Loucy (cell line): ENCODE data around the gene PKM.

ENCODE experiments used
- EZH2phosphoT487 ChIP-seq: fragments of 200-600 bp; IDR thresholded peaks from 2 replicates; pipeline ENCODE4 v1.6.1; 2018; ENCODE audit warnings: antibody characterized with exemption, mild to moderate bottlenecking, moderate library complexity, borderline replicate concordance
- TF ChIP-seq, protein P1 (sequence below): fragments of 200-600 bp; sonication (generic); conservative IDR thresholded peaks from 2 replicates; pipeline ENCODE4 v1.5.1; 2014; ENCODE audit warnings: mild to moderate bottlenecking, antibody characterized with exemption, low read length

DNA sequence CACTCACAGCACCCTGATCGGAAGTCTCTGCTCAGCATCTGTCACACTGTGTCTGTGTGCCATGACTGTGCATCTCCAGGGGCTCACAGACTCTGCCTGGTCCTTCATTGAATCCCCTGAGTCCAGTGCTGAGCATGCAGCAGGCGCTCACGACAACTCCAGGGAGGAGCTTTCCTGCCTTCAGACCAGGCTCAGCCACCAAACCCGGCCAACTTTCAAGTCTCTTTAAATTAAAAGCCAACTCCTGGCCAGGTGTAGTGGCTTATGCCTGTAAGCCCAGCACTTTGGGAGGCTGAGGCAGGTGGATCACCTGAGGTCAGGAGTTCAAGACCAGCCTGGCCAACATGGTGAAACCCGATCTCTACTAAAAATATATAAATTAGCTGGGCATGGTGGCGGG, 57.6 kb downstream of the PKM start:
- TF ChIP-seq, protein P1, sequence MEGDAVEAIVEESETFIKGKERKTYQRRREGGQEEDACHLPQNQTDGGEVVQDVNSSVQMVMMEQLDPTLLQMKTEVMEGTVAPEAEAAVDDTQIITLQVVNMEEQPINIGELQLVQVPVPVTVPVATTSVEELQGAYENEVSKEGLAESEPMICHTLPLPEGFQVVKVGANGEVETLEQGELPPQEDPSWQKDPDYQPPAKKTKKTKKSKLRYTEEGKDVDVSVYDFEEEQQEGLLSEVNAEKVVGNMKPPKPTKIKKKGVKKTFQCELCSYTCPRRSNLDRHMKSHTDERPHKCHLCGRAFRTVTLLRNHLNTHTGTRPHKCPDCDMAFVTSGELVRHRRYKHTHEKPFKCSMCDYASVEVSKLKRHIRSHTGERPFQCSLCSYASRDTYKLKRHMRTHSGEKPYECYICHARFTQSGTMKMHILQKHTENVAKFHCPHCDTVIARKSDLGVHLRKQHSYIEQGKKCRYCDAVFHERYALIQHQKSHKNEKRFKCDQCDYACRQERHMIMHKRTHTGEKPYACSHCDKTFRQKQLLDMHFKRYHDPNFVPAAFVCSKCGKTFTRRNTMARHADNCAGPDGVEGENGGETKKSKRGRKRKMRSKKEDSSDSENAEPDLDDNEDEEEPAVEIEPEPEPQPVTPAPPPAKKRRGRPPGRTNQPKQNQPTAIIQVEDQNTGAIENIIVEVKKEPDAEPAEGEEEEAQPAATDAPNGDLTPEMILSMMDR: no peak
- TF ChIP-seq EZH2phosphoT487: no peak
